BE2C (cell line): ENCODE data around the gene EIF5A.
A peak's percentile ranks its signal among the peaks of the same experiment; 100 is the strongest.

ENCODE experiments used
- DNase-seq: peaks from one replicate; pipeline ENCODE4 v3.0.0-alpha.2; 2020
- H3K27me3 ChIP-seq: fragments of 250-450 bp; sonication (Bioruptor Pico); 2 replicates; pipeline ENCODE4 v1.5.1; 2020; ENCODE audit warnings: mild to moderate bottlenecking
- H3K36me3 ChIP-seq: fragments of 250-450 bp; sonication (Bioruptor Pico); 2 replicates; pipeline ENCODE4 v1.5.1; 2020; ENCODE audit warnings: mild to moderate bottlenecking
- H3K4me1 ChIP-seq: fragments of 250-450 bp; sonication (Bioruptor Pico); 2 replicates; pipeline ENCODE4 v1.5.1; 2020
- H3K4me3 ChIP-seq: 2 replicates; pipeline ENCODE4 v1.5.1; 2011; ENCODE audit warnings: low read depth, low read length
- H3K9me3 ChIP-seq: fragments of 250-450 bp; sonication (Bioruptor Pico); 2 replicates; pipeline ENCODE4 v1.5.1; 2020
- TF ChIP-seq, protein P1 (sequence below): IDR thresholded peaks from 2 replicates; pipeline ENCODE4 v1.5.1; 2012; ENCODE audit warnings: mild to moderate bottlenecking, low read depth, low read length

EIF5A gene

DNA sequence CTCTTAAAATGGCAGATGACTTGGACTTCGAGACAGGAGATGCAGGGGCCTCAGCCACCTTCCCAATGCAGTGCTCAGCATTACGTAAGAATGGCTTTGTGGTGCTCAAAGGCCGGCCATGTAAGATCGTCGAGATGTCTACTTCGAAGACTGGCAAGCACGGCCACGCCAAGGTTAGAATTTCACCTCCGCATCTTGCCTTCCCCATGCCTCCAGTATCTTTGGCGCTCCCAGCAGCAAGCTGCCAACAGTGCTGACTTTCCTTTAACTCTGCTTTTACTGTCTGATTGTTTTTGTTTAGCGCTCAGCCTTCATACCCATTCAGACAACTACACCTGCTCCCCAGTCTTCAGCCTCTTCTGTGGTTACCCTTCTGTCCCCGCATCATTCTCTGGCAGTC, 2.2 kb downstream of the EIF5A start:
- H3K4me3 ChIP-seq: peak overlapping the region; percentile 86
- peaks cover 53% of the 10 kb centered on the region for H3K36me3 ChIP-seq
- DNase-seq: no peak
- TF ChIP-seq, protein P1, sequence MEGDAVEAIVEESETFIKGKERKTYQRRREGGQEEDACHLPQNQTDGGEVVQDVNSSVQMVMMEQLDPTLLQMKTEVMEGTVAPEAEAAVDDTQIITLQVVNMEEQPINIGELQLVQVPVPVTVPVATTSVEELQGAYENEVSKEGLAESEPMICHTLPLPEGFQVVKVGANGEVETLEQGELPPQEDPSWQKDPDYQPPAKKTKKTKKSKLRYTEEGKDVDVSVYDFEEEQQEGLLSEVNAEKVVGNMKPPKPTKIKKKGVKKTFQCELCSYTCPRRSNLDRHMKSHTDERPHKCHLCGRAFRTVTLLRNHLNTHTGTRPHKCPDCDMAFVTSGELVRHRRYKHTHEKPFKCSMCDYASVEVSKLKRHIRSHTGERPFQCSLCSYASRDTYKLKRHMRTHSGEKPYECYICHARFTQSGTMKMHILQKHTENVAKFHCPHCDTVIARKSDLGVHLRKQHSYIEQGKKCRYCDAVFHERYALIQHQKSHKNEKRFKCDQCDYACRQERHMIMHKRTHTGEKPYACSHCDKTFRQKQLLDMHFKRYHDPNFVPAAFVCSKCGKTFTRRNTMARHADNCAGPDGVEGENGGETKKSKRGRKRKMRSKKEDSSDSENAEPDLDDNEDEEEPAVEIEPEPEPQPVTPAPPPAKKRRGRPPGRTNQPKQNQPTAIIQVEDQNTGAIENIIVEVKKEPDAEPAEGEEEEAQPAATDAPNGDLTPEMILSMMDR: no peak
- no peaks in the 10 kb centered on the region for H3K27me3 ChIP-seq
- no peaks in the 10 kb centered on the region for H3K9me3 ChIP-seq
- H3K4me1 ChIP-seq: no peaks in the 10 kb centered on the region

- Histone ChIP-seq H3K36me3 (peaks cover 53% of the 10 kb centered on the region), H3K27me3 (no peaks in the 10 kb centered on the region), H3K4me1 (no peaks in the 10 kb centered on the region), H3K4me3 (no peak overlapping the region), H3K9me3 (no peaks in the 10 kb centered on the region)
- TF ChIP-seq, protein P1: no peak
- DNase-seq: no peak
Observed at GRCh38 chr17:7311110-7311705, 3.8 kb downstream of the EIF5A start.

GRCh38 chr17:7312432-7313087, 5.1 kb downstream of the EIF5A start:
- no peaks in the 10 kb centered on the region for H3K4me1 ChIP-seq

GRCh38 chr17:7313088-7313889, 5.9 kb downstream of the EIF5A start:
- Histone ChIP-seq H3K4me3 (no peak overlapping the region), H3K36me3 (peaks cover 51% of the 10 kb centered on the region), H3K9me3 (no peaks in the 10 kb centered on the region), H3K4me1 (no peaks in the 10 kb centered on the region), H3K27me3 (no peaks in the 10 kb centered on the region)
- peak; percentile 27 for DNase-seq
- TF ChIP-seq, protein P1: 0 out of 2 replicates have a peak, but pooled peaks have one; percentile 12

More at GRCh38 chr17:7312432-7313087, 5.1 kb downstream of the EIF5A start:
- TF ChIP-seq, protein P1: no peak
- Histone ChIP-seq H3K27me3 (no peaks in the 10 kb centered on the region), H3K4me3 (no peak overlapping the region), H3K9me3 (no peaks in the 10 kb centered on the region), H3K36me3 (peaks cover 54% of the 10 kb centered on the region)
- no peak for DNase-seq

DNA sequence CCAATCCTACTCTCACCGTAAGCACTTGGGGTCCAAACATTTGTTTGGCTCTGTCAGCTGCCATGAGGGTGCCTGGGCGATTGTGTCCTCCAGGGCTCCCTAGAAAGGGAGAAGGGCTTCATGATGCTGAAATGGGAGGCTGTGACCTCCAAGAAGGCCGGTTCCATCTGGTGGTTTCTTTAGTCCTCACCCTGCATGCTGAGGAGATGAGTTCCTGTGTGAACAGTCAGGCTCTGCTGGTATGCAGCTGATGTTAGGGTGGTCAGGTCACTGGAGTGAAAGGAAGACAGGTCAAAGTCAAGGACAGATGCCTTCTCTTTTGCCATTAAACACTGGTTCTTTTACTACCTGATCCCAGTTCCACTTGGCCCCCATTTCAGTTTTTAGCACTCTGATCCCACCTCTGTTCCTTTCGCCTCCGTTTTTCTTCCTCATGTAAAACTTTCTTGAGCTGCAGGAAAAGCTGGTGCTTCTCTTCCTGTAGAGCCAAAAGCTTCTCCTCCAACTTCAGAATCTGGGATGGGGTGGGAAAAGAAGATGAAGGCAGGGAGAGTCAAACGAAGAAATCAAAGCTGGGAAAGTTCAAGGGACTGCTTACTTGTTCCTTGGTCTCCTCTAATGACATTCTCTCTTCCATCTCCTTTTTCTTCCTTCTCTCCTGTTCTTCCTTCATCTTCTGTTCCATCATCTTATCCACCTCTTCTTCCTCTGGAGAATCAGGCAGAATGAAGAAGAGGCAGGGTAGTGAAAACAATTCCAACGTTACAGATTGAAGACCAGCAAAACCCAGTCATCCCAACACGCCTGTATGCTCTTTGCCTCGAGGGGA, 6.7 kb downstream of the EIF5A start:
- peaks cover 42% of the 10 kb centered on the region for H3K36me3 ChIP-seq
- peak overlapping the region; percentile 68 for H3K4me3 ChIP-seq
- H3K9me3 ChIP-seq: no peaks in the 10 kb centered on the region
- H3K4me1 ChIP-seq: no peaks in the 10 kb centered on the region
- H3K27me3 ChIP-seq: no peaks in the 10 kb centered on the region
- TF ChIP-seq, protein P1: no peak
- no peak for DNase-seq
